ENCODE results near the gene MAP3K1.

DNA sequence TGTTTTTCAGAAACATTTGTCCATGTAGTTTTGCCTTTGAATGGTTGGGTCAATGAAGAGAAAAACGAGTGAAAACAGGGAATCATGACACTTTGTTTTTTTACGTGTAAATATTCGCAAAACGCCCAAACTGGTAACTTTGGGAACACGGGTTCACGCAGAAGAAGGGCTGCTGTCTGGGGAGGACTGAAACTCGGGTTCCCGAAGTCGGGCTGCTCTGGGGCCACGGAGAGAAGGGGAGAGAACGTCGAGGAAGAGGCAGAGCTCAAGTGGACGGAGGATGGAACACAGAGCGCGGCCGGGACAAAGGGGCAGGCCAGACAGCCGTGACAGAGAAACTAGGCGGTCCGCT lies 93.6 kb downstream of the MAP3K1 start:
- TF ChIP-seq IRF2 (CRISPR knock-in tag; IDR thresholded peaks at IDR 0.05) (no peak), ZNF766 (CRISPR knock-in tag; conservative IDR thresholded peaks at IDR 0.05) (no peak), MED1 (CRISPR knock-in tag; IDR thresholded peaks at IDR 0.05; ENCODE audit: borderline replicate concordance) (no peak)
